ENCODE results near the gene ZNF79.

The ZNF79 gene

GRCh38 chr9:127397646-127398274, 26.4 kb upstream of the ZNF79 start:
- TF ChIP-seq, protein P1, sequence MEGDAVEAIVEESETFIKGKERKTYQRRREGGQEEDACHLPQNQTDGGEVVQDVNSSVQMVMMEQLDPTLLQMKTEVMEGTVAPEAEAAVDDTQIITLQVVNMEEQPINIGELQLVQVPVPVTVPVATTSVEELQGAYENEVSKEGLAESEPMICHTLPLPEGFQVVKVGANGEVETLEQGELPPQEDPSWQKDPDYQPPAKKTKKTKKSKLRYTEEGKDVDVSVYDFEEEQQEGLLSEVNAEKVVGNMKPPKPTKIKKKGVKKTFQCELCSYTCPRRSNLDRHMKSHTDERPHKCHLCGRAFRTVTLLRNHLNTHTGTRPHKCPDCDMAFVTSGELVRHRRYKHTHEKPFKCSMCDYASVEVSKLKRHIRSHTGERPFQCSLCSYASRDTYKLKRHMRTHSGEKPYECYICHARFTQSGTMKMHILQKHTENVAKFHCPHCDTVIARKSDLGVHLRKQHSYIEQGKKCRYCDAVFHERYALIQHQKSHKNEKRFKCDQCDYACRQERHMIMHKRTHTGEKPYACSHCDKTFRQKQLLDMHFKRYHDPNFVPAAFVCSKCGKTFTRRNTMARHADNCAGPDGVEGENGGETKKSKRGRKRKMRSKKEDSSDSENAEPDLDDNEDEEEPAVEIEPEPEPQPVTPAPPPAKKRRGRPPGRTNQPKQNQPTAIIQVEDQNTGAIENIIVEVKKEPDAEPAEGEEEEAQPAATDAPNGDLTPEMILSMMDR (conservative IDR thresholded peaks at IDR 0.05; ENCODE audit: control insufficient read depth, insufficient read depth, low read depth, low read length): peak; percentile 8
- peak; percentile 14 for DNase-seq (ENCODE audit: low read depth)

DNA sequence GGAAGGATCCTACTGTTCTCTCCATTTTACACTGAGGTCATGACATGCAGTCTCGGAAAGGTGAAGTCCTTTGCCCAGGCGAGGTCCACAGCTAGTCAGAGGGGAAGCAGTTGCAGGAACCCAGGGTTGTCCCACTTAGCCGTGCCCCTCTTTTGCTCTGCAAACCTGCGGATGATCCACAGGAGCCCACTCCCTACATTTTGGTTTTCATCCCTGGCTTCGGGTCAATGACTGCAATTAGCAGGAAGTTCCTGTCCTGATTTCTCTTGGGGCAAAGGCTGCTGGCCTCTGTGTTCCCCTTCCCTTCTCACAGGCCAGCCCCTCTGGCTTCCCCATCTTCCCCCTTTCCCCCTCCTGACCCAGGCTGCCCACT, 25.9 kb upstream of the ZNF79 start:
- no peak for DNase-seq (ENCODE audit: low read depth)
- TF ChIP-seq, protein P1 (conservative IDR thresholded peaks at IDR 0.05; ENCODE audit: control insufficient read depth, insufficient read depth, low read depth, low read length): no peak
- H3K4me3 ChIP-seq (ENCODE audit: control insufficient read depth, low read depth, low read length): no peak overlapping the region

More at GRCh38 chr9:127397646-127398274, 26.4 kb upstream of the ZNF79 start:
- H3K4me3 ChIP-seq (ENCODE audit: control insufficient read depth, low read depth, low read length): no peak overlapping the region

GRCh38 chr9:127398715-127399400, 25.3 kb upstream of the ZNF79 start:
- TF ChIP-seq, protein P1 (conservative IDR thresholded peaks at IDR 0.05; ENCODE audit: control insufficient read depth, insufficient read depth, low read depth, low read length): no peak
- DNase-seq (ENCODE audit: low read depth): no peak
- H3K4me3 ChIP-seq (ENCODE audit: control insufficient read depth, low read depth, low read length): no peak overlapping the region

DNA sequence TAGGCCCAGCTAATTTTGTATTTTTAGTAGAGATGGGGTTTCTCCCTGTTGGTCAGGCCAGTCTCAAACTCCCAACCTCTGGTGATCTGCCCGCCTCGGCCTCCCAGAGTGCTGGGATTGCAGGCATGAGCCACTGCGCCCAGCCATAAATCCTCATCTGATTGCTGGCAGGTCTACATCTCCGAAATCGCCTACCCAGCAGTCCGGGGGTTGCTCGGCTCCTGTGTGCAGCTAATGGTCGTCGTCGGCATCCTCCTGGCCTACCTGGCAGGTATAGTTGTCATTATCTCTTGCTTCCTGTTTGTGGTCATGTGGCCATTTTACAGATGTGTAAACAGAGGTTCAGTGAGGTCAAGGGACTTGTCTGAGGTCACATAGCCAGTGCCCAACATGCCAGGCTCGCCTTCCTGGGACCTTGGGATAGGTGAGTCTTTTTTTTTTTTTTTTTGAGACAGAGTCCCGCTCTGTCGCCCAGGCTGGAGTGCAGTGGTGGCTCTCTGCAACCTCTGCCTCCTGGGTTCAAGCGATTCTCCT, 24.4 kb upstream of the ZNF79 start:
- DNase-seq (ENCODE audit: low read depth): no peak
- no peak overlapping the region for H3K4me3 ChIP-seq (ENCODE audit: control insufficient read depth, low read depth, low read length)
- TF ChIP-seq, protein P1 (conservative IDR thresholded peaks at IDR 0.05; ENCODE audit: control insufficient read depth, insufficient read depth, low read depth, low read length): no peak

DNA sequence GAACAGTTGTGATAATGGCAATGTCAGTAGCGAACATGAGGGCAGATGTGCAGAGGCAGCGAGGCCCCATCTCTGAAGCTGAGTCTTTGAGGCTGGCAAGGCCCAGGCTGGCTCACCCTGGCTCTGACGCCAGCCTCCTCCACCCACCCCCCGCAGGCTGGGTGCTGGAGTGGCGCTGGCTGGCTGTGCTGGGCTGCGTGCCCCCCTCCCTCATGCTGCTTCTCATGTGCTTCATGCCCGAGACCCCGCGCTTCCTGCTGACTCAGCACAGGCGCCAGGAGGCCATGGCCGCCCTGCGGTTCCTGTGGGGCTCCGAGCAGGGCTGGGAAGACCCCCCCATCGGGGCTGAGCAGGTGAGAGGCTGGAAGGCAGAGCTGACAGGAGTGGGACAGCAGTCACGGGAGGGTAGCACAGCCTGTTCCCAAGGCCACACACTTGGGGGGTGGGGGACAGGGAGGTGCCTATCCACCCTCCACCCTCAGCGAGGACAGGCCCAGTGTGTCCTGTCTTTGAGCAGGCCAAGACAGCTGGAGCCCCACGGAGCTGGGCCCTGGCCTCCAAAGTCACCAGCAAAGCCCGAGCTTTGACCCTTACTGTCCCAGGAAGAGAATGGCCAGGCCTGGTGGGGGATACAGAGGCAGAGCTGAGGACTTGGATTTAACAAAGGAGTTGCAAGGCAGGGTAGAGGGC, 21.6 kb upstream of the ZNF79 start:
- no peak for DNase-seq (ENCODE audit: low read depth)
- TF ChIP-seq, protein P1 (conservative IDR thresholded peaks at IDR 0.05; ENCODE audit: control insufficient read depth, insufficient read depth, low read depth, low read length): no peak
- no peak overlapping the region for H3K4me3 ChIP-seq (ENCODE audit: control insufficient read depth, low read depth, low read length)

- no peak for DNase-seq (ENCODE audit: low read depth)
- no peak overlapping the region for H3K4me3 ChIP-seq (ENCODE audit: control insufficient read depth, low read depth, low read length)
- TF ChIP-seq, protein P1 (conservative IDR thresholded peaks at IDR 0.05; ENCODE audit: control insufficient read depth, insufficient read depth, low read depth, low read length): no peak
Observed at GRCh38 chr9:127403507-127404192, 20.5 kb upstream of the ZNF79 start.

Measured in fibroblast of mammary gland (primary cell).